ENCODE data around the gene OGDHL. TPM values are rescaled to one million over a fixed set of nuclear protein-coding genes. Genes with fewer than 3 reads are reported as not detected.

Gene OGDHL
- total RNA-seq, 1 donor from 2014 or later, result 1.7 TPM

- H3K27ac Mint-ChIP-seq (ENCODE audit: unreplicated experiment), result no peak overlapping the region
- DNase-seq (ENCODE audit: extremely low spot score, unreplicated experiment), result no peak
- no peak overlapping the region for H3K4me3 Mint-ChIP-seq (ENCODE audit: unreplicated experiment)
- H3K4me1 Mint-ChIP-seq (ENCODE audit: unreplicated experiment), result no peaks in the 10 kb centered on the region
- TF ChIP-seq CTCF (IDR thresholded peaks at IDR 0.05), result no peak
- peaks cover 27% of the 10 kb centered on the region for H3K27me3 Mint-ChIP-seq (ENCODE audit: unreplicated experiment)
- H3K9me3 Mint-ChIP-seq (ENCODE audit: unreplicated experiment), result peaks cover 8% of the 10 kb centered on the region
- no peaks in the 10 kb centered on the region for H3K36me3 Mint-ChIP-seq (ENCODE audit: unreplicated experiment)
These were observed 7.6 kb upstream of the OGDHL start for GRCh38 chr10:49769692-49770091.

GRCh38 chr10:49768731-49769130 lies 6.6 kb upstream of the OGDHL start:
- Mint-ChIP-seq H3K27ac (ENCODE audit: unreplicated experiment) (no peak overlapping the region), H3K27me3 (ENCODE audit: unreplicated experiment) (peaks cover 23% of the 10 kb centered on the region), H3K4me3 (ENCODE audit: unreplicated experiment) (no peak overlapping the region), H3K36me3 (ENCODE audit: unreplicated experiment) (no peaks in the 10 kb centered on the region), H3K4me1 (ENCODE audit: unreplicated experiment) (no peaks in the 10 kb centered on the region), H3K9me3 (ENCODE audit: unreplicated experiment) (peaks cover 8% of the 10 kb centered on the region)
- TF ChIP-seq CTCF (IDR thresholded peaks at IDR 0.05), result no peak
- DNase-seq (ENCODE audit: extremely low spot score, unreplicated experiment), result no peak

GRCh38 chr10:49768329-49768728 lies 6.2 kb upstream of the OGDHL start:
- Mint-ChIP-seq H3K9me3 (ENCODE audit: unreplicated experiment) (peaks cover 8% of the 10 kb centered on the region), H3K36me3 (ENCODE audit: unreplicated experiment) (no peaks in the 10 kb centered on the region), H3K4me3 (ENCODE audit: unreplicated experiment) (no peak overlapping the region), H3K27ac (ENCODE audit: unreplicated experiment) (no peak overlapping the region), H3K27me3 (ENCODE audit: unreplicated experiment) (peaks cover 26% of the 10 kb centered on the region), H3K4me1 (ENCODE audit: unreplicated experiment) (no peaks in the 10 kb centered on the region)
- TF ChIP-seq CTCF (IDR thresholded peaks at IDR 0.05), result no peak
- no peak for DNase-seq (ENCODE audit: extremely low spot score, unreplicated experiment)

GRCh38 chr10:49767752-49768151 lies 5.6 kb upstream of the OGDHL start:
- H3K36me3 Mint-ChIP-seq (ENCODE audit: unreplicated experiment), result no peaks in the 10 kb centered on the region
- H3K4me1 Mint-ChIP-seq (ENCODE audit: unreplicated experiment), result no peaks in the 10 kb centered on the region

GRCh38 chr10:49766484-49766883 lies 4.4 kb upstream of the OGDHL start:
- no peak overlapping the region for H3K4me3 Mint-ChIP-seq (ENCODE audit: unreplicated experiment)

More at GRCh38 chr10:49767752-49768151, 5.6 kb upstream of the OGDHL start:
- peaks cover 8% of the 10 kb centered on the region for H3K9me3 Mint-ChIP-seq (ENCODE audit: unreplicated experiment)
- no peak overlapping the region for H3K4me3 Mint-ChIP-seq (ENCODE audit: unreplicated experiment)
- H3K27me3 Mint-ChIP-seq (ENCODE audit: unreplicated experiment), result peaks cover 22% of the 10 kb centered on the region
- no peak for DNase-seq (ENCODE audit: extremely low spot score, unreplicated experiment)
- no peak for TF ChIP-seq CTCF (IDR thresholded peaks at IDR 0.05)
- H3K27ac Mint-ChIP-seq (ENCODE audit: unreplicated experiment), result no peak overlapping the region

More at GRCh38 chr10:49766484-49766883, 4.4 kb upstream of the OGDHL start:
- H3K27me3 Mint-ChIP-seq (ENCODE audit: unreplicated experiment), result peaks cover 15% of the 10 kb centered on the region
- no peak for TF ChIP-seq CTCF (IDR thresholded peaks at IDR 0.05)
- no peaks in the 10 kb centered on the region for H3K36me3 Mint-ChIP-seq (ENCODE audit: unreplicated experiment)
- no peak overlapping the region for H3K27ac Mint-ChIP-seq (ENCODE audit: unreplicated experiment)
- DNase-seq (ENCODE audit: extremely low spot score, unreplicated experiment), result no peak
- peaks cover 2% of the 10 kb centered on the region for H3K4me1 Mint-ChIP-seq (ENCODE audit: unreplicated experiment)
- H3K9me3 Mint-ChIP-seq (ENCODE audit: unreplicated experiment), result peaks cover 8% of the 10 kb centered on the region

Measured in osteocyte (in vitro differentiated cells).